ENCODE measurements around the gene TAF4B.
A peak's percentile ranks its signal among the peaks of the same experiment; 100 is the strongest.
"Not testable (repeated sequence)": the region's sequence is repeated elsewhere in the genome, so short reads cannot be mapped to it uniquely, and the experiment has no call there.

The TAF4B gene

DNA sequence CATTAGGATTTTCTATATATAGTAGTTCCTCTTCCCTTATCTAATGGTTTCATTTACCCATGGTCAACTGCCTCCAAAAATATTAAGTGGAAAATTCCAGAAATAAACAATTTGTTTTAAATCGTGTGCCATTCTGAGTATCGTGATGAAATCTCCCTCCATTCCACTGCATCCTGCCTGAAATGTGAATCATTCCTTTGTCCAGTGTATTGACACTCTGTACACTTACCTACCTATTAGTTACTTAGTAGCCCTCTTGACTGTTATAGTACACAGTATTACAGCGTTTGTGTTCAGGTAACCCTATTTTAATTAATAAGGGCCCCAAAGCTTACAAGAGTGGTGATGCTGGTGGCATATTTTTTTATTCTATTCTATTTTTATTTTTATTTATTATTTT lies 26.2 kb downstream of the TAF4B start:
- Histone ChIP-seq H3K4me2 (ENCODE audit: low read length) (no peak overlapping the region), H3F3A (ENCODE audit: insufficient read depth, low read length) (no peaks in the 10 kb centered on the region; the same call in none of the 2 replicates), H3K4me3 (ENCODE audit: low read depth, low read length, poor library complexity, severe bottlenecking) (no peak overlapping the region), H3K9me2 (ENCODE audit: low read depth, low read length) (no peaks in the 10 kb centered on the region), H3K27ac (ENCODE audit: low read depth, low read length, poor library complexity, severe bottlenecking) (no peak overlapping the region), H4K20me1 (ENCODE audit: insufficient read depth, low read length) (no peaks in the 10 kb centered on the region), H2AFZ (ENCODE audit: low read length) (no peak overlapping the region), H3K4me1 (ENCODE audit: insufficient read depth, low read length, severe bottlenecking) (peaks cover 56% of the 10 kb centered on the region), H3K79me2 (ENCODE audit: insufficient read depth, low read length) (peaks cover 62% of the 10 kb centered on the region), H3K9me3 (ENCODE audit: low read length) (no peaks in the 10 kb centered on the region), H3K36me3 (ENCODE audit: insufficient read depth, low read length) (no peaks in the 10 kb centered on the region), H3K9ac (ENCODE audit: low read length) (no peak overlapping the region), H3K27me3 (ENCODE audit: insufficient read depth, low read length) (no peaks in the 10 kb centered on the region)
- TF ChIP-seq, protein P1, sequence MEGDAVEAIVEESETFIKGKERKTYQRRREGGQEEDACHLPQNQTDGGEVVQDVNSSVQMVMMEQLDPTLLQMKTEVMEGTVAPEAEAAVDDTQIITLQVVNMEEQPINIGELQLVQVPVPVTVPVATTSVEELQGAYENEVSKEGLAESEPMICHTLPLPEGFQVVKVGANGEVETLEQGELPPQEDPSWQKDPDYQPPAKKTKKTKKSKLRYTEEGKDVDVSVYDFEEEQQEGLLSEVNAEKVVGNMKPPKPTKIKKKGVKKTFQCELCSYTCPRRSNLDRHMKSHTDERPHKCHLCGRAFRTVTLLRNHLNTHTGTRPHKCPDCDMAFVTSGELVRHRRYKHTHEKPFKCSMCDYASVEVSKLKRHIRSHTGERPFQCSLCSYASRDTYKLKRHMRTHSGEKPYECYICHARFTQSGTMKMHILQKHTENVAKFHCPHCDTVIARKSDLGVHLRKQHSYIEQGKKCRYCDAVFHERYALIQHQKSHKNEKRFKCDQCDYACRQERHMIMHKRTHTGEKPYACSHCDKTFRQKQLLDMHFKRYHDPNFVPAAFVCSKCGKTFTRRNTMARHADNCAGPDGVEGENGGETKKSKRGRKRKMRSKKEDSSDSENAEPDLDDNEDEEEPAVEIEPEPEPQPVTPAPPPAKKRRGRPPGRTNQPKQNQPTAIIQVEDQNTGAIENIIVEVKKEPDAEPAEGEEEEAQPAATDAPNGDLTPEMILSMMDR (IDR thresholded peaks at IDR 0.05; ENCODE audit: low read length) = no peak
- no peak for TF ChIP-seq EZH2 (IDR thresholded peaks at IDR 0.05; ENCODE audit: borderline replicate concordance, low read length)

DNA sequence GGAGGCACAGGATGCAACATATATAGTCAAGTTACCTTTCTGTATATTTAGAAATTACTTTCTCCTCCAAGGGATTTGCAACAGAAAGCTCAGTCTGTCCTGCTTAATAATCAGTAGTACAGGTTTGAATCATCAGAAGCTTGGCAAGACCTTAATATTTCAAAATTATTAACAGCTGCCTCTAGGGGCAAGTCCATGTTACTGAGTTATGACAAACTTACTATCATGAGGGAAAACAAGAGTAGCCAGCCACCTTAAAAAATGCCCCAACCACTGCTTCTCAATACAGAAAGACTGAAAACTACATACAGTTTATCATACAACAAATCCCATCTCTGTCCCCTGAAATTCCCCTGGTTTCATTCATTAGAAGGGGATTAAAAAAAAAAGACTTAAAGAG lies 28.6 kb downstream of the TAF4B start:
- not testable (repeated sequence) for H2AFZ ChIP-seq (ENCODE audit: low read length); H3K9me3 ChIP-seq (ENCODE audit: low read length); H3K36me3 ChIP-seq (ENCODE audit: insufficient read depth, low read length); H3F3A ChIP-seq (ENCODE audit: insufficient read depth, low read length); H3K9me2 ChIP-seq (ENCODE audit: low read depth, low read length); H4K20me1 ChIP-seq (ENCODE audit: insufficient read depth, low read length); H3K27me3 ChIP-seq (ENCODE audit: insufficient read depth, low read length)
- Histone ChIP-seq H3K4me2 (ENCODE audit: low read length) (peak overlapping the region; percentile 66), H3K79me2 (ENCODE audit: insufficient read depth, low read length) (peaks cover 70% of the 10 kb centered on the region), H3K27ac (ENCODE audit: low read depth, low read length, poor library complexity, severe bottlenecking) (peak overlapping the region; percentile 62), H3K4me3 (ENCODE audit: low read depth, low read length, poor library complexity, severe bottlenecking) (peak overlapping the region; percentile 43), H3K4me1 (ENCODE audit: insufficient read depth, low read length, severe bottlenecking) (peaks cover 59% of the 10 kb centered on the region), H3K9ac (ENCODE audit: low read length) (peak overlapping the region; percentile 25; the same call in 1 of the 2 replicates)

DNA sequence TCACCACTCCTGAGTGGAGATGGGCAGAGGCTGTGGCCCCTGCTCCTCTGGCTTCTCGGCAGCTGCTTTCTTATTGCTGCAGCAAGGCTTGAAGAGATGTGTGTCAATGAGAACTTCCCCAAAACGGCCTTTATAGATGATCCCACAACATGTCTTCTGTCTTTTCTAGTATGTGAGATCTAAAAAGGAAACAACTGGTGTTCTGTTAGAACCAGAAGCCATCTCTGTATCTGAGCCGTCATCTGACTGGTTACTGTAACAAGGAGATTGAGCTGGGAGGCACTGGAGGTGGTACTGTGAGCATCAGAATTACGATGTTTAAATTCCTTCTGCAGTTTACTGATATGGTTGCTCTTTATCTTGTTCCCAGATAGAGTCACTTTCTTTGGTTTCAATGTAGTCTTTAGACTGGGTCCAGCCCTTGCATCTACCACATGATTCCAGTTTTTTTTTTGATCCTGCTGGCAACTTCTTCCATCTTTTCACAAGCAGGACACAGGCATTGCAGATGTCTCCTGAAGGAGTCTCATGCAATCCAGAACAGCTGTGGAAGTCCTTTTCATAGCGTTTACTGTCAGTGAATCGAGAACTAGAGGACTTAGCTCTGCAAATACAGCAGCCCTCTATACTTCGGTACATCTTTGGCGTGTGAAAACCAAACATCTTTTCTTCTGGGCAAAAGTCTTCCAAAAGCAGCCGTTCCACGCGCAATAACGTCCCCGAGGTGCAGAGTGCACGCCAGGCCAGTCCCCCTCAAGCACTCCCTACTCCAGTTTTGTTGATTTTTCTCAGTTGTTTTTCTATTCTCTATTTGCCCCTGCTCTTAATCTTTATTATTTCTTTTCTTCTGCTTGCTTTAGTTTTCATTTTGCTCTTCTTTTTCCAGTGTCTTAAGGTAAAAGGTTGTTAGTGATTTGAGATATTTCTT lies 29.7 kb downstream of the TAF4B start:
- H2AFZ ChIP-seq (ENCODE audit: low read length) = no peak overlapping the region
- no peaks in the 10 kb centered on the region for H4K20me1 ChIP-seq (ENCODE audit: insufficient read depth, low read length)
- H3K9me3 ChIP-seq (ENCODE audit: low read length) = no peaks in the 10 kb centered on the region
- H3K27me3 ChIP-seq (ENCODE audit: insufficient read depth, low read length) = no peaks in the 10 kb centered on the region
- peak overlapping the region; percentile 66 for H3K4me2 ChIP-seq (ENCODE audit: low read length)
- peaks cover 68% of the 10 kb centered on the region for H3K79me2 ChIP-seq (ENCODE audit: insufficient read depth, low read length)
- H3K9ac ChIP-seq (ENCODE audit: low read length) = peak overlapping the region; percentile 22; the same call in 1 of the 2 replicates
- no peaks in the 10 kb centered on the region for H3K9me2 ChIP-seq (ENCODE audit: low read depth, low read length)
- peaks cover 58% of the 10 kb centered on the region for H3K4me1 ChIP-seq (ENCODE audit: insufficient read depth, low read length, severe bottlenecking)
- H3F3A ChIP-seq (ENCODE audit: insufficient read depth, low read length) = no peaks in the 10 kb centered on the region; the same call in none of the 2 replicates
- no peaks in the 10 kb centered on the region; the same call in 1 of the 2 replicates for H3K36me3 ChIP-seq (ENCODE audit: insufficient read depth, low read length)
- peak overlapping the region; percentile 43 for H3K4me3 ChIP-seq (ENCODE audit: low read depth, low read length, poor library complexity, severe bottlenecking)
- TF ChIP-seq, protein P1 (IDR thresholded peaks at IDR 0.05; ENCODE audit: low read length) = no peak
- no peak for TF ChIP-seq EZH2 (IDR thresholded peaks at IDR 0.05; ENCODE audit: borderline replicate concordance, low read length)
- peak overlapping the region; percentile 62 for H3K27ac ChIP-seq (ENCODE audit: low read depth, low read length, poor library complexity, severe bottlenecking)

Data from OCI-LY1 (cell line).